ENCODE results near the gene MCF2L2.

The MCF2L2 gene

GRCh38 chr3:183269345-183269744 is 159.1 kb downstream of the MCF2L2 start:
- H3K4me3 ChIP-seq (replicated peaks; ENCODE audit: low read depth, low read length): no peak overlapping the region
- no peaks in the 10 kb centered on the region for H3K36me3 ChIP-seq (ENCODE audit: control insufficient read depth, insufficient read depth, low read length)
- H3K27me3 ChIP-seq (replicated peaks; ENCODE audit: control insufficient read depth, insufficient read depth, low read length): no peaks in the 10 kb centered on the region; the same call in 1 of the 2 replicates
- TF ChIP-seq CTCF (IDR thresholded peaks at IDR 0.05; ENCODE audit: insufficient read depth, low read length, poor library complexity, severe bottlenecking): no peak
- no peak for DNase-seq (ENCODE audit: extremely low read depth, insufficient read length)

- Histone ChIP-seq H3K36me3 (ENCODE audit: control insufficient read depth, insufficient read depth, low read length) (no peaks in the 10 kb centered on the region), H3K27me3 (replicated peaks; ENCODE audit: control insufficient read depth, insufficient read depth, low read length) (no peaks in the 10 kb centered on the region; the same call in 1 of the 2 replicates), H3K4me3 (replicated peaks; ENCODE audit: low read depth, low read length) (no peak overlapping the region)
- DNase-seq (ENCODE audit: extremely low read depth, insufficient read length): no peak
- no peak for TF ChIP-seq CTCF (IDR thresholded peaks at IDR 0.05; ENCODE audit: insufficient read depth, low read length, poor library complexity, severe bottlenecking)
Measured at GRCh38 chr3:183268366-183268765, 160.1 kb downstream of the MCF2L2 start.

GRCh38 chr3:183267140-183267539 is 161.3 kb downstream of the MCF2L2 start:
- Histone ChIP-seq H3K4me3 (replicated peaks; ENCODE audit: low read depth, low read length) (no peak overlapping the region), H3K36me3 (ENCODE audit: control insufficient read depth, insufficient read depth, low read length) (no peaks in the 10 kb centered on the region), H3K27me3 (replicated peaks; ENCODE audit: control insufficient read depth, insufficient read depth, low read length) (no peaks in the 10 kb centered on the region; the same call in 1 of the 2 replicates)
- DNase-seq (ENCODE audit: extremely low read depth, insufficient read length): no peak
- TF ChIP-seq CTCF (IDR thresholded peaks at IDR 0.05; ENCODE audit: insufficient read depth, low read length, poor library complexity, severe bottlenecking): no peak

GRCh38 chr3:183266454-183266853 is 162.0 kb downstream of the MCF2L2 start:
- H3K27me3 ChIP-seq (replicated peaks; ENCODE audit: control insufficient read depth, insufficient read depth, low read length): no peaks in the 10 kb centered on the region; the same call in 1 of the 2 replicates
- H3K4me3 ChIP-seq (replicated peaks; ENCODE audit: low read depth, low read length): no peak overlapping the region
- H3K36me3 ChIP-seq (ENCODE audit: control insufficient read depth, insufficient read depth, low read length): no peaks in the 10 kb centered on the region
- DNase-seq (ENCODE audit: extremely low read depth, insufficient read length): no peak
- no peak for TF ChIP-seq CTCF (IDR thresholded peaks at IDR 0.05; ENCODE audit: insufficient read depth, low read length, poor library complexity, severe bottlenecking)

- DNase-seq (ENCODE audit: extremely low read depth, insufficient read length): no peak
- Histone ChIP-seq H3K36me3 (ENCODE audit: control insufficient read depth, insufficient read depth, low read length) (no peaks in the 10 kb centered on the region), H3K4me3 (replicated peaks; ENCODE audit: low read depth, low read length) (no peak overlapping the region), H3K27me3 (replicated peaks; ENCODE audit: control insufficient read depth, insufficient read depth, low read length) (no peaks in the 10 kb centered on the region; the same call in 1 of the 2 replicates)
- no peak for TF ChIP-seq CTCF (IDR thresholded peaks at IDR 0.05; ENCODE audit: insufficient read depth, low read length, poor library complexity, severe bottlenecking)
Measured at GRCh38 chr3:183265834-183266417, 162.5 kb downstream of the MCF2L2 start.

Measured in GM06990 (cell line).